Natural killer cell (primary cell): Measurements from ENCODE around the gene EIF1. TPM values are rescaled to one million over a fixed set of nuclear protein-coding genes. Genes with fewer than 3 reads are reported as not detected.

Experiments used
- ATAC-seq, 3 donors: fragments of 150-1000 bp in 2 of 3; fragments of 200-7000 bp in 1 of 3; cut with Tn5 transposase; 1 replicate in 1 of 3; 2 replicates in 2 of 3; pipeline ENCODE4 v1.10.0; 2021; ENCODE audit warnings: mild to moderate bottlenecking in 2 of 3, moderate library complexity in 2 of 3
- DNase-seq, 2 donors: peaks; one replicate each; pipeline versions ENCODE4 v3.0.0 to v3.0.0-alpha.2; 2013 to 2021; ENCODE audit warnings: mixed read lengths in 1 of 2
- H3K27ac ChIP-seq: one replicate; pipeline ENCODE4 v1.5.1; 2013; ENCODE audit warnings: mild to moderate bottlenecking, low read length
- H3K27me3 ChIP-seq: one replicate; pipeline ENCODE4 v1.6.1; 2013; ENCODE audit warnings: low read length; ENCODE audit not compliant: control insufficient read depth, insufficient read depth
- H3K36me3 ChIP-seq: one replicate; pipeline ENCODE4 v1.6.1; 2013; ENCODE audit warnings: low read length; ENCODE audit not compliant: control insufficient read depth, insufficient read depth
- H3K4me1 ChIP-seq: one replicate; pipeline ENCODE4 v1.6.1; 2013; ENCODE audit warnings: low read length; ENCODE audit not compliant: control insufficient read depth, insufficient read depth
- H3K4me3 ChIP-seq: one replicate; pipeline ENCODE4 v1.5.1; 2013; ENCODE audit warnings: low read length
- H3K9me3 ChIP-seq: one replicate; pipeline ENCODE4 v1.6.1; 2013; ENCODE audit warnings: low read length; ENCODE audit not compliant: control insufficient read depth, insufficient read depth
- H3K27ac Mint-ChIP-seq, 2 donors: one replicate each; pipeline ENCODE4 v1.8.0; 2022; ENCODE audit warnings: mild to moderate bottlenecking in 2 of 2, mixed read lengths in 2 of 2, moderate library complexity in 1 of 2
- H3K27me3 Mint-ChIP-seq, 2 donors: one replicate each; pipeline ENCODE4 v1.8.0; 2022; ENCODE audit warnings: low read depth in 2 of 2, mixed read lengths in 2 of 2
- H3K36me3 Mint-ChIP-seq: one replicate; pipeline ENCODE4 v1.8.0; 2022; ENCODE audit warnings: mixed read lengths
- H3K4me1 Mint-ChIP-seq, 2 donors: one replicate each; pipeline ENCODE4 v1.8.0; 2022; ENCODE audit warnings: mixed read lengths in 2 of 2
- H3K4me3 Mint-ChIP-seq: one replicate; pipeline ENCODE4 v1.8.0; 2022; ENCODE audit warnings: mild to moderate bottlenecking, moderate library complexity, mixed read lengths
- H3K9me3 Mint-ChIP-seq, 2 donors: one replicate each; pipeline ENCODE4 v1.8.0; 2022; ENCODE audit warnings: mixed read lengths in 2 of 2
- CTCF ChIP-seq: fragments of 200-600 bp; IDR thresholded peaks from one replicate; pipeline ENCODE4 v1.8.0; 2022; ENCODE audit warnings: antibody characterized with exemption
- WGBS: methylation state at CpG from one replicate; pipeline ENCODE4 v1.1.7; 2013; ENCODE audit warnings: missing lambda C conversion rate; ENCODE audit not compliant: insufficient coverage; 5-methylcytosine and 5-hydroxymethylcytosine counted together
- intact Hi-C: fragments of 100-400 bp; cut with micrococcal nuclease; formaldehyde crosslinking; loops from one replicate; pipeline ENCODE4 v1.14.2; 2022
- total RNA-seq, 4 donors: library from RNA; stranded (reverse); fragments of 120-200 nt in 1 of 4; gene quantifications; one replicate each; pipeline versions ENCODE4 v1.2.3 to v1.2.4, GENCODE V29; 2013 to 2022

Gene EIF1
- total RNA-seq, 3 donors from 2014 or later (not counting 1 experiment from before 2014, with no cell fraction given), result 2,034 to 2,368 (median 2,279) TPM

- H3K36me3 Mint-ChIP-seq, result no peaks in the 10 kb centered on the region
- Histone ChIP-seq H3K4me3 (no peak overlapping the region), H3K36me3 (no peaks in the 10 kb centered on the region), H3K27ac (no peak overlapping the region), H3K9me3 (no peaks in the 10 kb centered on the region), H3K27me3 (no peaks in the 10 kb centered on the region), H3K4me1 (no peaks in the 10 kb centered on the region)
- DNase-seq, result no peak
- no peak for TF ChIP-seq CTCF
- H3K4me1 Mint-ChIP-seq, result no peaks in the 10 kb centered on the region
- no peak overlapping the region for H3K27ac Mint-ChIP-seq
- no peak overlapping the region for H3K4me3 Mint-ChIP-seq
- intact Hi-C loops, result no loop called here
- H3K27me3 Mint-ChIP-seq, result peaks cover 13 to 20% of the 10 kb centered on the region in 2 donors
- ATAC-seq, result no peak
- H3K9me3 Mint-ChIP-seq, result no peaks in the 10 kb centered on the region
- 81% methylated on average over 9 of the region's 10 CpGs for WGBS
These were observed 19.4 kb downstream of the EIF1 start for GRCh38 chr17:41707803-41708669.

GRCh38 chr17:41710472-41711090, 21.9 kb downstream of the EIF1 start:
- Mint-ChIP-seq H3K27ac (no peak overlapping the region), H3K4me3 (no peak overlapping the region), H3K9me3 (no peaks in the 10 kb centered on the region), H3K4me1 (no peaks in the 10 kb centered on the region), H3K27me3 (peaks cover 8 to 20% of the 10 kb centered on the region in 2 donors), H3K36me3 (no peaks in the 10 kb centered on the region)
- no peaks in the 10 kb centered on the region for H3K9me3 ChIP-seq
- no peaks in the 10 kb centered on the region for H3K27me3 ChIP-seq
- WGBS, result 28% methylated on average over 8 of the region's 8 CpGs
- no peaks in the 10 kb centered on the region for H3K4me1 ChIP-seq
- H3K4me3 ChIP-seq, result no peak overlapping the region
- no peak for TF ChIP-seq CTCF
- no peak for ATAC-seq
- no peaks in the 10 kb centered on the region for H3K36me3 ChIP-seq
- intact Hi-C loops, result no loop called here
- no peak for DNase-seq
- no peak overlapping the region for H3K27ac ChIP-seq

DNA sequence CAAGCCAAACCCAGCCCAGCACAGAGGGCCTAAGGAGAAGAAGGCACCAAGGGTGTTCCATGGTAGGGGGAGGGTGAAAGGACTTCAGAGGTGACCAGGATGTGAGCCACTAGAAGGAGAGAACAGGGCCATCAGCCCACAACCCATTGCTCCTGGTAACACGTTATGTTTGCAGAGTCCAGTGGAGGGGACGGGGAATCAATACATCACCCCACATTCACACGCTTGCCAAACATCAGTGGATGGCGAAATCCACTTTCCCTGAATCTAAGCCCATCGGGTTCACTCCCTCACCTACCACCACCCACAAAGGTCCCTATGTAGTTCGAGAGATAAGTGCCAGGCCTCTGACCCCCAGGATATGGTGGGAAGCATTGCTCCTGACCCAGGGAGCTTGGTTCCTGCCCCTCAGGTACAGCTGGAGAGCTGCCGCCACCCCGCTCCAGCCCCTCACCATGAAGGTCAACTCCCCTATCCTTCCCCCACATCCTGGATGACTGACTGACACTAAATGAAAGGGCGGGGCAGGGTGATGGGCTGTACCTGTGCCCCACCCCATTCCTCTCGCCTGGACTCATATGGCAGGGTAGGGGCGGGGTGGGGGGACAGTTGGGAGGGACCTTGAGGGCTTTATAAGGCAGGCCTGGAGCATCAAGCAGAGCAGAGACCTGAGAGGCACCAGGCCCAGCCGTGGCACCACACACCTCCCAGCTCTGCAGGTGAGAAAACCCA, 23.1 kb downstream of the EIF1 start, which contains the start of gene GAST:
GAST (plus strand) TSS at position 663 of the 732 bp plus-strand sequence. CDS start 3,106 bp downstream, outside the sequence.
- Histone ChIP-seq H3K27ac (no peak within 1 kb of the TSS), H3K36me3 (no peaks in the 10 kb centered on the region), H3K9me3 (no peaks in the 10 kb centered on the region), H3K4me3 (no peak within 1 kb of the TSS), H3K4me1 (no peaks in the 10 kb centered on the region), H3K27me3 (no peaks in the 10 kb centered on the region)
- ATAC-seq, result no peak
- peaks cover 8 to 20% of the 10 kb centered on the region in 2 donors for H3K27me3 Mint-ChIP-seq
- H3K36me3 Mint-ChIP-seq, result no peaks in the 10 kb centered on the region
- no peak within 1 kb of the TSS for H3K27ac Mint-ChIP-seq
- WGBS, result 89% methylated on average over 12 of the region's 12 CpGs
- no peak within 1 kb of the TSS for H3K4me3 Mint-ChIP-seq
- intact Hi-C loops, result no loop called here
- no peaks in the 10 kb centered on the region for H3K4me1 Mint-ChIP-seq
- no peak for DNase-seq
- TF ChIP-seq CTCF, result no peak
- H3K9me3 Mint-ChIP-seq, result no peaks in the 10 kb centered on the region
